Liver (tissue), 9 donors: ENCODE results near the gene CEACAM21. TPM values are rescaled to one million over a fixed set of nuclear protein-coding genes. Genes with fewer than 3 reads are reported as not detected.

Experiments
- DNase-seq: peaks from one replicate; pipeline ENCODE4 v3.0.0-alpha.2; 2017; ENCODE audit warnings: low spot score
- H3K27ac ChIP-seq, 2 donors: one replicate each; pipeline ENCODE4 v1.7.0; 2013; ENCODE audit warnings: inconsistent platforms in 2 of 2, low read length in 2 of 2, control low read depth in 1 of 2, low read depth in 1 of 2, mild to moderate bottlenecking in 1 of 2
- H3K27me3 ChIP-seq, 4 donors: one replicate each; pipeline versions ENCODE4 v1.6.1 to v1.7.0; 2013; ENCODE audit warnings: low read length in 3 of 4, inconsistent platforms in 1 of 4, mild to moderate bottlenecking in 1 of 4, moderate library complexity in 1 of 4; ENCODE audit not compliant: control insufficient read depth in 4 of 4, insufficient read depth in 4 of 4
- H3K36me3 ChIP-seq, 4 donors: one replicate each; pipeline versions ENCODE4 v1.6.1 to v1.7.0; 2013; ENCODE audit warnings: low read length in 3 of 4, mild to moderate bottlenecking in 3 of 4, low read depth in 1 of 4, moderate library complexity in 1 of 4; ENCODE audit not compliant: control insufficient read depth in 4 of 4, insufficient read depth in 3 of 4
- H3K4me1 ChIP-seq, 4 donors: one replicate each; pipeline versions ENCODE4 v1.6.1 to v1.7.0; 2013; ENCODE audit warnings: low read length in 3 of 4, mild to moderate bottlenecking in 3 of 4, moderate library complexity in 1 of 4; ENCODE audit not compliant: control insufficient read depth in 4 of 4, insufficient read depth in 4 of 4
- H3K4me3 ChIP-seq, 3 donors: one replicate each; pipeline versions ENCODE4 v1.6.1 to v1.7.0; 2013; ENCODE audit warnings: low read length in 3 of 3, control low read depth in 1 of 3, low read depth in 1 of 3, mild to moderate bottlenecking in 1 of 3
- H3K9ac ChIP-seq, 2 donors: one replicate each; pipeline ENCODE4 v1.7.0; 2013; ENCODE audit warnings: low read length in 2 of 2, mild to moderate bottlenecking in 2 of 2, moderate library complexity in 2 of 2, control low read depth in 1 of 2, low read depth in 1 of 2
- H3K9me3 ChIP-seq, 4 donors: one replicate each; pipeline versions ENCODE4 v1.6.1 to v1.7.0; 2013; ENCODE audit warnings: low read length in 3 of 4; ENCODE audit not compliant: control insufficient read depth in 4 of 4
- EGR1 ChIP-seq, 2 donors: IDR thresholded peaks; 2 replicates each; pipeline ENCODE4 v1.6.1; 2016 to 2018; ENCODE audit warnings: antibody characterized with exemption in 2 of 2, low read depth in 2 of 2
- FOXA1 ChIP-seq: IDR thresholded peaks from 2 replicates; pipeline ENCODE4 v1.6.1; 2016; ENCODE audit warnings: antibody characterized with exemption
- FOXA2 ChIP-seq: IDR thresholded peaks from 2 replicates; pipeline ENCODE4 v1.6.1; 2016; ENCODE audit warnings: antibody characterized with exemption
- GABPA ChIP-seq, 2 donors: IDR thresholded peaks in 1 of 2; conservative IDR thresholded peaks in 1 of 2; 2 replicates each; pipeline ENCODE4 v1.6.1; 2016; ENCODE audit warnings: antibody characterized with exemption in 2 of 2, mild to moderate bottlenecking in 1 of 2, moderate library complexity in 1 of 2
- HNF4A ChIP-seq, 2 donors: conservative IDR thresholded peaks; 2 replicates each; pipeline ENCODE4 v1.6.1; 2016; ENCODE audit warnings: antibody characterized with exemption in 2 of 2, mild to moderate bottlenecking in 2 of 2
- HNF4G ChIP-seq: IDR thresholded peaks from 2 replicates; pipeline ENCODE4 v1.6.1; 2016; ENCODE audit warnings: antibody characterized with exemption
- JUND ChIP-seq, 2 donors: IDR thresholded peaks; 2 replicates each; pipeline ENCODE4 v1.6.1; 2016; ENCODE audit warnings: antibody characterized with exemption in 2 of 2
- NR2F2 ChIP-seq: IDR thresholded peaks from 2 replicates; pipeline ENCODE4 v1.6.1; 2016; ENCODE audit warnings: antibody characterized with exemption
- RAD21 ChIP-seq, 2 donors: IDR thresholded peaks; 2 replicates each; pipeline ENCODE4 v1.6.1; 2016; ENCODE audit warnings: antibody characterized with exemption in 2 of 2, mild to moderate bottlenecking in 2 of 2
- RXRA ChIP-seq, 2 donors: IDR thresholded peaks; 2 replicates each; pipeline ENCODE4 v1.6.1; 2017 to 2018; ENCODE audit warnings: antibody characterized with exemption in 2 of 2, mild to moderate bottlenecking in 1 of 2
- SP1 ChIP-seq: IDR thresholded peaks from 2 replicates; pipeline ENCODE4 v1.6.1; 2018; ENCODE audit warnings: antibody characterized with exemption, mild to moderate bottlenecking
- TAF1 ChIP-seq: conservative IDR thresholded peaks from 2 replicates; pipeline ENCODE4 v1.6.1; 2016; ENCODE audit warnings: antibody characterized with exemption, mild to moderate bottlenecking
- YY1 ChIP-seq: IDR thresholded peaks from 2 replicates; pipeline ENCODE4 v1.6.1; 2016; ENCODE audit warnings: antibody characterized with exemption, mild to moderate bottlenecking
- WGBS: extraction: QIAGEN DNeasy Blood & Tissue Kit; methylation state at CpG from one replicate; pipeline ENCODE4 v1.1.7; 2013; 5-methylcytosine and 5-hydroxymethylcytosine counted together
- polyA plus RNA-seq, 2 donors: library from polyadenylated mRNA; stranded (reverse) in 1 of 2; unstranded in 1 of 2; fragments of 200-250 nt in 1 of 2; fragments of >200 nt in 1 of 2; fragmentation: Nextera tagmentation in 1 of 2; extraction: Ambion mirVana in 1 of 2; gene quantifications; one replicate each; pipeline versions ENCODE4 v1.2.1 to v1.2.3, GENCODE V29; 2013 to 2015
- total RNA-seq, 2 donors: library from RNA; depleted of rRNA; stranded (reverse); fragments of >200 nt; gene quantifications; one replicate each; pipeline ENCODE4 v1.2.3, GENCODE V29; 2014
- TF ChIP-seq, protein P1 (sequence below): IDR thresholded peaks from 2 replicates; pipeline ENCODE4 v1.6.1; 2016; ENCODE audit warnings: antibody characterized with exemption
- TF ChIP-seq, protein P2 (sequence below): IDR thresholded peaks from 2 replicates; pipeline ENCODE4 v1.6.1; 2016; ENCODE audit warnings: antibody characterized with exemption
- TF ChIP-seq, protein P3 (sequence below): IDR thresholded peaks from 2 replicates; pipeline ENCODE4 v1.6.1; 2016; ENCODE audit warnings: antibody characterized with exemption, mild to moderate bottlenecking
- TF ChIP-seq, protein P4 (sequence below): IDR thresholded peaks from 2 replicates; pipeline ENCODE4 v1.6.1; 2016; ENCODE audit warnings: antibody characterized with exemption
- TF ChIP-seq, protein P5 (sequence below): fragments of 150-350 bp; IDR thresholded peaks from 2 replicates; pipeline ENCODE4 v1.5.1; 2017; ENCODE audit warnings: improper control_type of control experiment, low read depth, low read length; ENCODE audit not compliant: missing input control
- donor health status: healthy.
- donor health status: healthy.
- donor health status: healthy.
- donor health status: healthy.
- donor health status: healthy.

Gene CEACAM21
- total and polyA plus RNA-seq, 4 donors, result 0.58 to 2.5 (median 1.8) TPM

DNA sequence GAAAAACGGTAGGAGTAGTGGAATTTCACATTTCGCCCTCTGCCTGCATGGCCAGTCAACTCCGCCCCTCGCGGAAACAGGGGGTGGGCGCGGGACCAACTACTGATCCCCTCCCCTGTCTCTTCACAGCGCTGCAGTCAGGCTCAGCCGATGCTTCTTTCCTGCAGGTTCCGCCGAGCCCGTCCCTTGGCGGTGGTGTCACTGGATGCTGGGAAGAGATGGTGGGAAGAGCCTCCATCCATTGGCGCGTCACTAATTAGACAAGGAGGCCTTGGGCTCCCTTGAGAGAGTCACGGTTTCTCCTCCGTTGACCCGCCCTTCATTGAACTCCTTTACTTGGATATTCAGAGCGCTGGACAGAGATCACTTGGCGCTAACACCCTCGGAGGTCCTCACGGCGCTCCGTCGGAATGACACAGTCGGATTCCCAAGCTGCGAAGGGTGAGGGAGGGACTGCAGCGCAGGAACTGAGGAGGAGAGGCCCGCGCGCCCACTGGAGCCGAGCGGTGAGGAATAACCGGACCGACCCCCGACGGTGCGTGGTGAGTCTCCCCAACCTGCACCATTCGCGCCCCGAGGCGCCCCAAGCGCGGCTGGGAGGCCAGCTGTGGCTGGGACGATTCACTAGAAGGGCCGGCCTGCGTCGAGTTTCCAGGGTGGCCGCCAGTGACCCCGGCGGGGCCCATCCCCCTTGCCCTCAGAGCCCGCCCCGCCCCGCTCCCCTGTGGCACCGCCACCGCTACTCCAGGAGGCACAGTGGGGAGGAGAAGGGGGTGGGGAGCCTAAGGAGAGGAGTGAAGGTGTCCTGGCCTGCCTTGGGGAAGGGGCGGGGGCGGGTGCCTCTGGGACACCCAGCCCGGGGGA is 11.2 kb upstream of the CEACAM21 start:
- H3K27ac ChIP-seq, result no peak overlapping the region
- H3K9ac ChIP-seq, result no peak overlapping the region
- H3K4me3 ChIP-seq, result no peak overlapping the region
- TF ChIP-seq, protein P1, sequence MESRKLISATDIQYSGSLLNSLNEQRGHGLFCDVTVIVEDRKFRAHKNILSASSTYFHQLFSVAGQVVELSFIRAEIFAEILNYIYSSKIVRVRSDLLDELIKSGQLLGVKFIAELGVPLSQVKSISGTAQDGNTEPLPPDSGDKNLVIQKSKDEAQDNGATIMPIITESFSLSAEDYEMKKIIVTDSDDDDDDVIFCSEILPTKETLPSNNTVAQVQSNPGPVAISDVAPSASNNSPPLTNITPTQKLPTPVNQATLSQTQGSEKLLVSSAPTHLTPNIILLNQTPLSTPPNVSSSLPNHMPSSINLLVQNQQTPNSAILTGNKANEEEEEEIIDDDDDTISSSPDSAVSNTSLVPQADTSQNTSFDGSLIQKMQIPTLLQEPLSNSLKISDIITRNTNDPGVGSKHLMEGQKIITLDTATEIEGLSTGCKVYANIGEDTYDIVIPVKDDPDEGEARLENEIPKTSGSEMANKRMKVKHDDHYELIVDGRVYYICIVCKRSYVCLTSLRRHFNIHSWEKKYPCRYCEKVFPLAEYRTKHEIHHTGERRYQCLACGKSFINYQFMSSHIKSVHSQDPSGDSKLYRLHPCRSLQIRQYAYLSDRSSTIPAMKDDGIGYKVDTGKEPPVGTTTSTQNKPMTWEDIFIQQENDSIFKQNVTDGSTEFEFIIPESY, result no peak
- TF ChIP-seq GABPA (IDR thresholded peaks at IDR 0.05 in 1 of 2, conservative IDR thresholded peaks at IDR 0.05 in 1 of 2) (no peak), RXRA (IDR thresholded peaks at IDR 0.05) (no peak), RAD21 (IDR thresholded peaks at IDR 0.05) (no peak)
- TF ChIP-seq, protein P2, sequence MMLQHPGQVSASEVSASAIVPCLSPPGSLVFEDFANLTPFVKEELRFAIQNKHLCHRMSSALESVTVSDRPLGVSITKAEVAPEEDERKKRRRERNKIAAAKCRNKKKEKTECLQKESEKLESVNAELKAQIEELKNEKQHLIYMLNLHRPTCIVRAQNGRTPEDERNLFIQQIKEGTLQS, result no peak
- DNase-seq, result no peak
- H3K27me3 ChIP-seq, result peaks cover 0 to 8% (median 1%) of the 10 kb centered on the region in 4 donors
- H3K4me1 ChIP-seq, result peaks cover 0 to 4% (median 2%) of the 10 kb centered on the region in 4 donors
- 10% methylated on average over 59 of the region's 59 CpGs for WGBS
- H3K9me3 ChIP-seq, result no peaks in the 10 kb centered on the region
- H3K36me3 ChIP-seq, result no peaks in the 10 kb centered on the region

DNA sequence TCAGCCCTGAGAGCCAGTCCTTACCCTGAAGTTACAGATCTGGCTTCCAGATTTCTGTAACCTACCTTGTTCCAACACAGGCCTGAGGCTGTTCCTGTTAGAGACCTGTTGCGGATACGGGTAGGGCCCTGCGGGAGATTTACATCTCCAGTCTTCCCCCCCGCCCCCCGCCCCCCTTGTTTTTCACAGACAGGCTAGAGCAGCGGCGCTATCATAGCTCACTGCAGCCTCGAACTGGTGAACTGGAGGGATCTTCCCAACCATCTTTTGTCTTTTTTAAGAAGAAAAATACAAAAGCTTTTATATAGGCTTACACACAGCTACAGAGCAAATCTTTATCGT is 10.6 kb upstream of the CEACAM21 start:
- Histone ChIP-seq H3K4me3 (no peak overlapping the region), H3K27ac (no peak overlapping the region), H3K4me1 (peaks cover 0 to 4% (median 2%) of the 10 kb centered on the region in 4 donors), H3K36me3 (no peaks in the 10 kb centered on the region), H3K9ac (no peak overlapping the region), H3K9me3 (no peaks in the 10 kb centered on the region), H3K27me3 (peaks cover 0 to 8% (median 1%) of the 10 kb centered on the region in 4 donors)
- no peak for DNase-seq
- 25% methylated on average over 9 of the region's 9 CpGs for WGBS
- TF ChIP-seq, protein P3, sequence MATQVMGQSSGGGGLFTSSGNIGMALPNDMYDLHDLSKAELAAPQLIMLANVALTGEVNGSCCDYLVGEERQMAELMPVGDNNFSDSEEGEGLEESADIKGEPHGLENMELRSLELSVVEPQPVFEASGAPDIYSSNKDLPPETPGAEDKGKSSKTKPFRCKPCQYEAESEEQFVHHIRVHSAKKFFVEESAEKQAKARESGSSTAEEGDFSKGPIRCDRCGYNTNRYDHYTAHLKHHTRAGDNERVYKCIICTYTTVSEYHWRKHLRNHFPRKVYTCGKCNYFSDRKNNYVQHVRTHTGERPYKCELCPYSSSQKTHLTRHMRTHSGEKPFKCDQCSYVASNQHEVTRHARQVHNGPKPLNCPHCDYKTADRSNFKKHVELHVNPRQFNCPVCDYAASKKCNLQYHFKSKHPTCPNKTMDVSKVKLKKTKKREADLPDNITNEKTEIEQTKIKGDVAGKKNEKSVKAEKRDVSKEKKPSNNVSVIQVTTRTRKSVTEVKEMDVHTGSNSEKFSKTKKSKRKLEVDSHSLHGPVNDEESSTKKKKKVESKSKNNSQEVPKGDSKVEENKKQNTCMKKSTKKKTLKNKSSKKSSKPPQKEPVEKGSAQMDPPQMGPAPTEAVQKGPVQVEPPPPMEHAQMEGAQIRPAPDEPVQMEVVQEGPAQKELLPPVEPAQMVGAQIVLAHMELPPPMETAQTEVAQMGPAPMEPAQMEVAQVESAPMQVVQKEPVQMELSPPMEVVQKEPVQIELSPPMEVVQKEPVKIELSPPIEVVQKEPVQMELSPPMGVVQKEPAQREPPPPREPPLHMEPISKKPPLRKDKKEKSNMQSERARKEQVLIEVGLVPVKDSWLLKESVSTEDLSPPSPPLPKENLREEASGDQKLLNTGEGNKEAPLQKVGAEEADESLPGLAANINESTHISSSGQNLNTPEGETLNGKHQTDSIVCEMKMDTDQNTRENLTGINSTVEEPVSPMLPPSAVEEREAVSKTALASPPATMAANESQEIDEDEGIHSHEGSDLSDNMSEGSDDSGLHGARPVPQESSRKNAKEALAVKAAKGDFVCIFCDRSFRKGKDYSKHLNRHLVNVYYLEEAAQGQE, result no peak
- TF ChIP-seq FOXA2 (no peak), TAF1 (no peak), RXRA (IDR thresholded peaks at IDR 0.05) (no peak), HNF4G (no peak), HNF4A (conservative IDR thresholded peaks at IDR 0.05) (no peak), YY1 (no peak), EGR1 (IDR thresholded peaks at IDR 0.05; ENCODE audit: low read depth in 2 of 2) (no peak), RAD21 (IDR thresholded peaks at IDR 0.05) (no peak), FOXA1 (no peak), NR2F2 (no peak), JUND (IDR thresholded peaks at IDR 0.05) (no peak), SP1 (no peak), GABPA (IDR thresholded peaks at IDR 0.05 in 1 of 2, conservative IDR thresholded peaks at IDR 0.05 in 1 of 2) (no peak)
- TF ChIP-seq, protein P2, result no peak
- TF ChIP-seq, protein P4, sequence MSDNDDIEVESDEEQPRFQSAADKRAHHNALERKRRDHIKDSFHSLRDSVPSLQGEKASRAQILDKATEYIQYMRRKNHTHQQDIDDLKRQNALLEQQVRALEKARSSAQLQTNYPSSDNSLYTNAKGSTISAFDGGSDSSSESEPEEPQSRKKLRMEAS, result no peak
- TF ChIP-seq, protein P5, sequence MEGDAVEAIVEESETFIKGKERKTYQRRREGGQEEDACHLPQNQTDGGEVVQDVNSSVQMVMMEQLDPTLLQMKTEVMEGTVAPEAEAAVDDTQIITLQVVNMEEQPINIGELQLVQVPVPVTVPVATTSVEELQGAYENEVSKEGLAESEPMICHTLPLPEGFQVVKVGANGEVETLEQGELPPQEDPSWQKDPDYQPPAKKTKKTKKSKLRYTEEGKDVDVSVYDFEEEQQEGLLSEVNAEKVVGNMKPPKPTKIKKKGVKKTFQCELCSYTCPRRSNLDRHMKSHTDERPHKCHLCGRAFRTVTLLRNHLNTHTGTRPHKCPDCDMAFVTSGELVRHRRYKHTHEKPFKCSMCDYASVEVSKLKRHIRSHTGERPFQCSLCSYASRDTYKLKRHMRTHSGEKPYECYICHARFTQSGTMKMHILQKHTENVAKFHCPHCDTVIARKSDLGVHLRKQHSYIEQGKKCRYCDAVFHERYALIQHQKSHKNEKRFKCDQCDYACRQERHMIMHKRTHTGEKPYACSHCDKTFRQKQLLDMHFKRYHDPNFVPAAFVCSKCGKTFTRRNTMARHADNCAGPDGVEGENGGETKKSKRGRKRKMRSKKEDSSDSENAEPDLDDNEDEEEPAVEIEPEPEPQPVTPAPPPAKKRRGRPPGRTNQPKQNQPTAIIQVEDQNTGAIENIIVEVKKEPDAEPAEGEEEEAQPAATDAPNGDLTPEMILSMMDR, result no peak
- TF ChIP-seq, protein P1, result no peak
